Measurements from ENCODE around the gene TMEM169.
"Not testable (repeated sequence)": the region's sequence is repeated elsewhere in the genome, so short reads cannot be mapped to it uniquely, and the experiment has no call there.

TMEM169 gene

DNA sequence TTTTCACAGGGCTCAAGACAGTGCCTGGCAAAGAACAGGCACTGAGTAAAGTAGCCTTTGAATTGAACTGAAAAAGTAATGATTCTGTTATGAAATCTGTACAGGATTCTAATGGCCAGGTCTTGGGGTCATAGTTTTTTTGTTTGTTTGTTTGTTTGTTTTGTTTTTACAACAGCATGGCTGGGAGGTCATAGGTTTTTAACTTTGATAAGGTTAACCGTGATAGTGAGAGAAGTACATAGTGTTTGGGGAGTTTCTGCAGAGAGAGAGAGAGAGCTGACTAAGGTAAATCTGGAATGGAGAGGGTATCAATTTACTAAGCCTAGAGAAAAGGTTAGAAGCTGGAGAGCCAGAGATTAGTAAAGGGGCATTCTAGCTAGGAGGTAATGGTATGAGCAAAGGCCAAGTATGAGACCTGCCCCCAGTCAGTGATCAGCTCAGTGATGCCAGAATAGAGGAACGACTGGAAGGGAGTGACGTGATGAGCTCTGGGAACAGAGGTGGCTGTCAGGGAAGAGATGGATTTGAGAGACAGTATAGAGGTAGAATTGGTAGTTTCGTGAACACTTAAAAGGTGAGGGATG lies 53.3 kb downstream of the TMEM169 start:
- FAIRE-seq, result no peak

DNA sequence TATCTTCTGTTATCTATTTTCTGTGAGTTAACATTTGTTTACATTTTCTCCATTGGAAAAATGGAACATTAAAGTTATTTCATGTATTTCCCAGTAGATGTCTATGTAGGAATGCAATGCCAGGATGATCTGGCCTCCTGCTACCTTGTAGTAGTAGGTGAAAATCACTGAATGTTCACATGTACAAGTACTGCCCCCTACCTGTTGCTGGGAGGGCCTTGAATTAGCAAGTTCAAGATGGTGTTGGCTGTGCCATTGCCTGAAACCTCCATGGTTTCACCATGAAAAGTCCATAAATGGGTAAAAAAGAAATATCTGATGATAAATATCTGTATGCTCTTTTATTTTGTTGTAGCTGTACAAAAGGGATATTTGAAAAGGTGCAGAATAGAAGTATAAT lies 58.2 kb downstream of the TMEM169 start:
- no peak for FAIRE-seq

GRCh38 chr2:216141516-216141915 lies 59.8 kb downstream of the TMEM169 start:
- not testable (repeated sequence) for FAIRE-seq

DNA sequence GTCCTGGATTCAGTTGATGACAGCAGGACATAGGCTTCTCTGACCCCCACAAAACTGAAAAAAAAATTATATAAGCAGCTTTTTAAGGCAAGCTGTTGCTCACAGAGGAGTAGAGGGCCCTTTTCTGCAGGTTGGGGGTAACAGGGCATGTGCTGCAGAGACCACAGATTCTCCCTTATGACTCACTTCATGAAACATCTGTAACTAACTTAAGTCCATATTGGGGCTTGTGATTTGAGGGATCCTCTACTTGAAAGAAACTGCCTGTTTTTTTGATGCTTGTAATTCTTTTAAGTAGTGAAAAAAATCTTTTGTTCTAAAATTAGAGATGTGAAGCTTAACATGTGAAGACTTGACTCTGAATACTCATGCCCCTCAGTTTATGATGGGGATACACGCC lies 60.8 kb downstream of the TMEM169 start:
- FAIRE-seq, result no peak

DNA sequence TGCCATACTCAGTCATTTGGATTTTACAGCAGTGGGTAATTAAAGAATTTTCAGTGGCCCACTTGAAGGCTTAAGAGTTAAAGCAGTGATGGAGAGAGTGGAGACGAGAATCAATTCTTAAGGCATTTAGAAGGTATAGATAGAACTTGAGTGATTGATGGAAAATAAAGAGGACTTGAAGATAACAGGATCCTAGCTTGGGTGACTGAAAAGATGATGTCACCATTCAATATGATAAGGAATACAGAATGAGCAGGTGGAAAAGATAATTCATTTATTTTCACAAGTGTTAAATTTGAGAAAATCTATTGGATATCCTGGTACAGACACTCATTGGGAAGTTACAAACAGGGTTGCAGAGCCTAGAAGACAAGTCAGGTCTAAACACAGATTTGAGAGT lies 62.7 kb downstream of the TMEM169 start:
- no peak for FAIRE-seq

DNA sequence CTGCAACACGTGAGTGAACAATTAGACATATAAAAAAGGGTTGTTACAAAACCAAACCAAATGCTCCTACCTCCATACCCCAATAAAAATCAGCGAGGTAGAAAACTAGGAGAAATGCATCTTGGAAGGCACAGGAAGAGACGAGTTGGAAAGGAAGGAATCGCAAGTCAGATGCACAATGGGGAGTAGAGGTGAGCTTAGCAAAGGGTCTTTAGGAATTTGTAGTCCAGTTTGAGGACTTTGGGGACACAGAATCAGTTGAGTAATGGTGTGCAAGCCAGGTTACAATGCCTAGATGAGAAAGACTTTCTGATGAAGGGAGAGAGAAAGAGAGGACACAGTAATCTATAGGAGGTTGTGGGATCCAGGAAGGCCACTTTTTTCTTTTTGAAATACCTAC lies 63.1 kb downstream of the TMEM169 start:
- FAIRE-seq, result no peak

- FAIRE-seq, result no peak
Observed at GRCh38 chr2:216146573-216146972, 64.9 kb downstream of the TMEM169 start.

GRCh38 chr2:216147172-216148131 lies 65.7 kb downstream of the TMEM169 start:
- no peak for FAIRE-seq

DNA sequence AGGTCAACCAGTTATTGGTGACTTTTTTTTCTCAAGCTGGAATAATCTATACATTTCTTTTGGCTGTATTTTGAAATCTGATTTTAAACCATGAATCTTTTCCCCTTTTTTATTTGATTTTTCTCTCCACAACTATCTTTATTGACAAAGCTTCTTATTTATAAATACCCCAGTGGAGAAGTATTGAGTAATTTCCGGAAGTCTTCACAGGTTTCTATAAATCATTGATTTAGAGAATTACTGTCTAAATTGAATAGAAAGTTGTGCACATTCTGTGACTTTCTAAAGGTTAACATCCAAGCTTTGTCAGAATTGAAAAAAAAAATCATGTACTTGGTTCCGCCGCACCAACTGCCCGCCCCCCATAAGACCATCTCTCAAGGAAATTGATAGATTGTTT lies 67.3 kb downstream of the TMEM169 start:
- FAIRE-seq, result no peak

DNA sequence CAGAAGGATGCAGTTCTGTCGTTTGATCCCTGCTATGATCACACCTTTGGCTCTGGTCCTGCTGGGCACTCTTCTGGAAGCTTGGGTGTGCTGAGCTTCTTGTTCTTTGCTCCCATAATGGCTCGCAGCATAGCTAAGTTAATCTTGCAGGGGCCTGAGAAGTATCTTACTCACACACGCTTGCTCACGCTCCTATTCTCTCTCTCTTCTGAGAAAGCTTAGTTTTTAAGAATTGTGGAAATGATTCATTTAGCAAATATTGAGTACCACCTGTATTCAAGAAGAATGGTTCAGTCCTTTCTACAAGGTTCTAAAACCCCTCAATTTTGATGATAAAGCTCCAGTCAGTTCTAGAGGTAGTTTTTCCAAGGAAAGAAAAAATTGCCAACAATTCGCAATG lies 68.0 kb downstream of the TMEM169 start:
- no peak for FAIRE-seq

- FAIRE-seq, result no peak
Observed at GRCh38 chr2:216151313-216152025, 69.8 kb downstream of the TMEM169 start.
